CD14-positive monocyte (primary cell): ENCODE measurements around the gene BEX1. TPM values are rescaled to one million over a fixed set of nuclear protein-coding genes. Genes with fewer than 3 reads are reported as not detected.

Experiments
- DNase-seq, 3 donors: peaks; one replicate each; pipeline ENCODE4 v3.0.0-alpha.2; 2011 to 2022
- H2AFZ ChIP-seq: 2 replicates; pipeline ENCODE4 v1.6.0; 2012; ENCODE audit warnings: mild to moderate bottlenecking, low read depth, low read length, inconsistent platforms; ENCODE audit not compliant: insufficient read depth, poor library complexity, severe bottlenecking
- H3K27ac ChIP-seq, 2 donors: 1 replicate in 1 of 2; 2 replicates in 1 of 2; pipeline ENCODE4 v1.5.1; 2012 to 2013; ENCODE audit warnings: low read length in 2 of 2, control low read depth in 1 of 2, inconsistent platforms in 1 of 2, low read depth in 1 of 2, mild to moderate bottlenecking in 1 of 2
- H3K27me3 ChIP-seq, 2 donors: one replicate each; pipeline versions ENCODE4 v1.6.0 to v1.6.1; 2011 to 2013; ENCODE audit warnings: low read length in 2 of 2; ENCODE audit not compliant: control insufficient read depth in 2 of 2, insufficient read depth in 2 of 2
- H3K36me3 ChIP-seq, 2 donors: replicated peaks in 1 of 2; 1 replicate in 1 of 2; 2 replicates in 1 of 2; pipeline versions ENCODE4 v1.5.1 to v1.6.1; 2012 to 2013; ENCODE audit warnings: low read length in 2 of 2, control low read depth in 1 of 2, inconsistent platforms in 1 of 2, mild to moderate bottlenecking in 1 of 2; ENCODE audit not compliant: insufficient read depth in 2 of 2, control insufficient read depth in 1 of 2
- H3K4me1 ChIP-seq, 2 donors: 1 replicate in 1 of 2; 2 replicates in 1 of 2; pipeline versions ENCODE4 v1.5.1 to v1.6.1; 2012 to 2013; ENCODE audit warnings: low read length in 2 of 2, control low read depth in 1 of 2, inconsistent platforms in 1 of 2, mild to moderate bottlenecking in 1 of 2, moderate library complexity in 1 of 2; ENCODE audit not compliant: insufficient read depth in 2 of 2, control insufficient read depth in 1 of 2
- H3K4me2 ChIP-seq: replicated peaks from 2 replicates; pipeline ENCODE3; 2012; ENCODE audit warnings: low read length, moderate library complexity, mild to moderate bottlenecking; ENCODE audit not compliant: poor library complexity, severe bottlenecking; ENCODE audit errors: extremely low read depth
- H3K4me3 ChIP-seq, 3 experiments: fragments of 200-600 bp in 1 of 3; sonication (generic) in 1 of 3; replicated peaks in 1 of 3; 1 replicate in 2 of 3; 2 replicates in 1 of 3; pipeline ENCODE4 v1.5.1; 2011 to 2013; ENCODE audit warnings: low read length in 3 of 3, mild to moderate bottlenecking in 3 of 3, control low read depth in 2 of 3, low read depth in 2 of 3, inconsistent platforms in 1 of 3, moderate library complexity in 1 of 3
- H3K79me2 ChIP-seq: 2 replicates; pipeline ENCODE4 v1.6.0; 2012; ENCODE audit warnings: mild to moderate bottlenecking, control low read depth, inconsistent platforms, low read length, moderate library complexity; ENCODE audit not compliant: insufficient read depth
- H3K9ac ChIP-seq: 2 replicates; pipeline ENCODE4 v1.6.0; 2017; ENCODE audit warnings: low read length, mild to moderate bottlenecking; ENCODE audit not compliant: insufficient read depth, poor library complexity, severe bottlenecking
- H3K9me3 ChIP-seq, 2 donors: replicated peaks in 1 of 2; 1 replicate in 1 of 2; 2 replicates in 1 of 2; pipeline versions ENCODE4 v1.5.1 to v1.6.1; 2012 to 2013; ENCODE audit warnings: low read length in 2 of 2, control low read depth in 1 of 2; ENCODE audit not compliant: control insufficient read depth in 1 of 2, insufficient read depth in 1 of 2
- H4K20me1 ChIP-seq: 2 replicates; pipeline ENCODE4 v1.6.0; 2012; ENCODE audit warnings: mild to moderate bottlenecking, low read length, control low read depth, moderate library complexity; ENCODE audit not compliant: insufficient read depth
- H3K27ac Mint-ChIP-seq, 7 donors: one replicate each; pipeline ENCODE4 v1.8.0; 2020; ENCODE audit warnings: mild to moderate bottlenecking in 7 of 7, mixed read lengths in 7 of 7, moderate library complexity in 6 of 7, inconsistent platforms in 2 of 7
- H3K27me3 Mint-ChIP-seq, 3 donors: one replicate each; pipeline ENCODE4 v1.8.0; 2021 to 2022; ENCODE audit warnings: low read depth in 3 of 3, mild to moderate bottlenecking in 3 of 3, mixed read lengths in 3 of 3, moderate library complexity in 3 of 3, inconsistent platforms in 1 of 3
- H3K36me3 Mint-ChIP-seq, 2 donors: one replicate each; pipeline ENCODE4 v1.8.0; 2020; ENCODE audit warnings: mixed read lengths in 2 of 2, inconsistent platforms in 1 of 2, mild to moderate bottlenecking in 1 of 2
- H3K4me1 Mint-ChIP-seq: one replicate; pipeline ENCODE4 v1.8.0; 2020; ENCODE audit warnings: mild to moderate bottlenecking, mixed read lengths
- H3K4me3 Mint-ChIP-seq, 2 donors: one replicate each; pipeline ENCODE4 v1.8.0; 2020; ENCODE audit warnings: mild to moderate bottlenecking in 2 of 2, mixed read lengths in 2 of 2, moderate library complexity in 1 of 2
- H3K9me3 Mint-ChIP-seq, 7 donors: one replicate each; pipeline ENCODE4 v1.8.0; 2020 to 2022; ENCODE audit warnings: mixed read lengths in 7 of 7, mild to moderate bottlenecking in 6 of 7, moderate library complexity in 6 of 7, inconsistent platforms in 2 of 7
- CTCF ChIP-seq: fragments of 200-600 bp; IDR thresholded peaks from one replicate; pipeline ENCODE4 v1.8.0; 2022; ENCODE audit warnings: antibody characterized with exemption, mild to moderate bottlenecking
- whole genome bisulfite sequencing: methylation state at CpG from one replicate; pipeline ENCODE4 v1.1.5; 2013; ENCODE audit warnings: missing lambda C conversion rate; ENCODE audit not compliant: insufficient coverage; 5-methylcytosine and 5-hydroxymethylcytosine counted together
- intact Hi-C, 2 donors: fragments of 100-400 bp; cut with micrococcal nuclease; formaldehyde crosslinking; loops; one replicate each; pipeline versions ENCODE4 v1.15.0 to v1.15.1; 2023
- polyA plus RNA-seq, 3 donors: library from polyadenylated mRNA; depleted of rRNA in 1 of 3; unstranded in 2 of 3; stranded (reverse) in 1 of 3; fragments of 300-500 nt in 2 of 3; fragments of >200 nt in 1 of 3; fragmentation: Illumina TruSeq in 2 of 3; gene quantifications; 1 replicate in 2 of 3; 2 replicates in 1 of 3; pipeline ENCODE4 v1.2.3, GENCODE V29; 2012 to 2021

The BEX1 gene
- polyA plus RNA-seq, 3 donors = 0.62 TPM; not detected in 2

- Histone ChIP-seq H4K20me1 (no peaks in the 10 kb centered on the region), H3K36me3 (no peaks in the 10 kb centered on the region), H3K9ac (no peak overlapping the region), H3K27ac (no peak overlapping the region), H3K4me2 (no peak overlapping the region), H2AFZ (no peak overlapping the region), H3K4me1 (no peaks in the 10 kb centered on the region), H3K9me3 (no peaks in the 10 kb centered on the region), H3K79me2 (no peaks in the 10 kb centered on the region), H3K27me3 (peaks cover 0 to 2% of the 10 kb centered on the region in 2 donors), H3K4me3 (no peak overlapping the region)
- intact Hi-C loops = no loop called here
- Mint-ChIP-seq H3K27ac (no peak overlapping the region), H3K4me3 (no peak overlapping the region), H3K36me3 (no peaks in the 10 kb centered on the region), H3K4me1 (no peaks in the 10 kb centered on the region), H3K27me3 (peaks cover 0 to 1% (median 0%) of the 10 kb centered on the region in 3 donors), H3K9me3 (peaks cover 0 to 3% (median 0%) of the 10 kb centered on the region in 7 donors)
- 100% methylated on average over 1 of the region's 2 CpGs for WGBS
- no peak for TF ChIP-seq CTCF
- no peak for DNase-seq
These were observed 7.1 kb downstream of the BEX1 start for GRCh38 chrX:103056902-103057301.

- TF ChIP-seq CTCF = no peak
These were observed 11.3 kb downstream of the BEX1 start for GRCh38 chrX:103052625-103053024.

More at GRCh38 chrX:103052625-103053024, 11.3 kb downstream of the BEX1 start:
- H3K4me3 Mint-ChIP-seq = no peak overlapping the region
- H2AFZ ChIP-seq = no peak overlapping the region
- H3K9me3 Mint-ChIP-seq = peaks cover 0 to 3% (median 0%) of the 10 kb centered on the region in 7 donors
- H3K27ac ChIP-seq = no peak overlapping the region
- intact Hi-C loops = no loop called here
- H3K36me3 ChIP-seq = no peaks in the 10 kb centered on the region
- H3K4me2 ChIP-seq = no peak overlapping the region
- no peak overlapping the region for H3K4me3 ChIP-seq
- DNase-seq = no peak
- H3K4me1 ChIP-seq = no peaks in the 10 kb centered on the region
- no peaks in the 10 kb centered on the region for H3K79me2 ChIP-seq
- peaks cover 0 to 5% (median 4%) of the 10 kb centered on the region in 3 donors for H3K27me3 Mint-ChIP-seq
- H3K27ac Mint-ChIP-seq = no peak overlapping the region
- peaks cover 0 to 2% of the 10 kb centered on the region in 2 donors for H3K27me3 ChIP-seq
- H3K9ac ChIP-seq = no peak overlapping the region
- H3K36me3 Mint-ChIP-seq = no peaks in the 10 kb centered on the region
- no peaks in the 10 kb centered on the region for H3K9me3 ChIP-seq
- H3K4me1 Mint-ChIP-seq = no peaks in the 10 kb centered on the region
- H4K20me1 ChIP-seq = no peaks in the 10 kb centered on the region
